Loucy (cell line): ENCODE results near the gene BST1.

Experiments
- H2AFZ ChIP-seq: fragments of 200-600 bp; sonication (generic); 2 replicates; pipeline ENCODE4 v1.6.0; 2016; ENCODE audit warnings: antibody characterized with exemption, mild to moderate bottlenecking, low read length, moderate library complexity
- H3F3A ChIP-seq: fragments of 200-600 bp; 2 replicates; pipeline ENCODE4 v1.6.0; 2016; ENCODE audit warnings: antibody characterized with exemption, low read depth, mild to moderate bottlenecking
- H3K27me3 ChIP-seq: fragments of 200-600 bp; sonication (generic); 2 replicates; pipeline ENCODE4 v1.6.1; 2014; ENCODE audit warnings: low read length, mild to moderate bottlenecking; ENCODE audit not compliant: insufficient read depth, poor library complexity, severe bottlenecking
- H3K36me3 ChIP-seq: fragments of 200-600 bp; sonication (generic); 2 replicates; pipeline ENCODE4 v1.6.1; 2016; ENCODE audit warnings: low read length; ENCODE audit not compliant: insufficient read depth
- H3K4me1 ChIP-seq: fragments of 200-600 bp; sonication (generic); 2 replicates; pipeline ENCODE4 v1.5.1; 2014; ENCODE audit warnings: low read length, mild to moderate bottlenecking; ENCODE audit not compliant: insufficient read depth, poor library complexity, severe bottlenecking
- H3K4me2 ChIP-seq: fragments of 200-600 bp; sonication (generic); 2 replicates; pipeline ENCODE4 v1.6.0; 2014; ENCODE audit warnings: antibody characterized with exemption, low read length, low read depth, mild to moderate bottlenecking; ENCODE audit not compliant: poor library complexity, severe bottlenecking
- H3K4me3 ChIP-seq: fragments of 200-600 bp; sonication (generic); 2 replicates; pipeline ENCODE4 v1.5.1; 2014; ENCODE audit warnings: low read length, mild to moderate bottlenecking, mixed read lengths; ENCODE audit not compliant: poor library complexity, severe bottlenecking
- H3K79me2 ChIP-seq: fragments of 200-600 bp; sonication (generic); 2 replicates; pipeline ENCODE4 v1.6.1; 2014; ENCODE audit warnings: low read length; ENCODE audit not compliant: insufficient read depth
- H3K9ac ChIP-seq: fragments of 200-600 bp; sonication (generic); 2 replicates; pipeline ENCODE4 v1.6.0; 2014; ENCODE audit warnings: mild to moderate bottlenecking, low read depth, low read length, moderate library complexity; ENCODE audit not compliant: poor library complexity, severe bottlenecking
- H3K9me2 ChIP-seq: fragments of 200-600 bp; sonication (generic); replicated peaks from 2 replicates; pipeline ENCODE4 v1.6.1; 2016; ENCODE audit warnings: low read depth, low read length, mixed read lengths
- H3K9me3 ChIP-seq: fragments of 200-600 bp; sonication (generic); 2 replicates; pipeline ENCODE4 v1.6.1; 2014; ENCODE audit warnings: mild to moderate bottlenecking, antibody characterized with exemption, low read length, low read depth; ENCODE audit not compliant: insufficient read depth
- H4K20me1 ChIP-seq: fragments of 200-600 bp; sonication (generic); 2 replicates; pipeline ENCODE4 v1.6.0; 2014; ENCODE audit warnings: antibody characterized with exemption, low read length, mild to moderate bottlenecking; ENCODE audit not compliant: insufficient read depth, poor library complexity, severe bottlenecking
- EZH2phosphoT487 ChIP-seq: fragments of 200-600 bp; IDR thresholded peaks from 2 replicates; pipeline ENCODE4 v1.6.1; 2018; ENCODE audit warnings: antibody characterized with exemption, mild to moderate bottlenecking, moderate library complexity, borderline replicate concordance
- TF ChIP-seq, protein P1 (sequence below): fragments of 200-600 bp; sonication (generic); conservative IDR thresholded peaks from 2 replicates; pipeline ENCODE4 v1.5.1; 2014; ENCODE audit warnings: mild to moderate bottlenecking, antibody characterized with exemption, low read length

BST1 gene

DNA sequence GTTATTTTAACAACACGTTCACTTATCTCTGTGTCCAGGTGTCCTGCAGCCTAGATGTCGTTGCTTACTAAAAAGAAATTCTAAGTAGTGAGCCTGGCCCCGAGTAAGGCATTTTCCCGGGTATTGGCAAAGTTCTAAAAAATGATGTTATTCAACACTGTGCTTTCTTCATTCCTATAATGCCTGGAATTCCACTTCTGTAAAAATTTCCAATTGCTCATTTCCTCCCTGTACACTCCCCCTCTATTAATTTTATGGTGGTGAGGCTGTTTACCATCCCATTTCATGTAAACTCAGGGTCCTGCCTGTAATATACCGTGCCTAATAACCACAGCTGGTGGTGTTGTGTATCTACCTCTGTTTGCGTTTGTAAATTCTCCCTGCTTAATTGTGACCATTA, 14.2 kb downstream of the BST1 start:
- TF ChIP-seq, protein P1, sequence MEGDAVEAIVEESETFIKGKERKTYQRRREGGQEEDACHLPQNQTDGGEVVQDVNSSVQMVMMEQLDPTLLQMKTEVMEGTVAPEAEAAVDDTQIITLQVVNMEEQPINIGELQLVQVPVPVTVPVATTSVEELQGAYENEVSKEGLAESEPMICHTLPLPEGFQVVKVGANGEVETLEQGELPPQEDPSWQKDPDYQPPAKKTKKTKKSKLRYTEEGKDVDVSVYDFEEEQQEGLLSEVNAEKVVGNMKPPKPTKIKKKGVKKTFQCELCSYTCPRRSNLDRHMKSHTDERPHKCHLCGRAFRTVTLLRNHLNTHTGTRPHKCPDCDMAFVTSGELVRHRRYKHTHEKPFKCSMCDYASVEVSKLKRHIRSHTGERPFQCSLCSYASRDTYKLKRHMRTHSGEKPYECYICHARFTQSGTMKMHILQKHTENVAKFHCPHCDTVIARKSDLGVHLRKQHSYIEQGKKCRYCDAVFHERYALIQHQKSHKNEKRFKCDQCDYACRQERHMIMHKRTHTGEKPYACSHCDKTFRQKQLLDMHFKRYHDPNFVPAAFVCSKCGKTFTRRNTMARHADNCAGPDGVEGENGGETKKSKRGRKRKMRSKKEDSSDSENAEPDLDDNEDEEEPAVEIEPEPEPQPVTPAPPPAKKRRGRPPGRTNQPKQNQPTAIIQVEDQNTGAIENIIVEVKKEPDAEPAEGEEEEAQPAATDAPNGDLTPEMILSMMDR, result no peak
- no peak for TF ChIP-seq EZH2phosphoT487
- no peaks in the 10 kb centered on the region for H3K9me3 ChIP-seq
- H3K9me2 ChIP-seq, result no peaks in the 10 kb centered on the region
- no peak overlapping the region for H3K4me2 ChIP-seq
- no peaks in the 10 kb centered on the region for H3K27me3 ChIP-seq
- H3F3A ChIP-seq, result no peaks in the 10 kb centered on the region
- no peaks in the 10 kb centered on the region for H3K79me2 ChIP-seq
- no peaks in the 10 kb centered on the region for H3K4me1 ChIP-seq
- H4K20me1 ChIP-seq, result no peaks in the 10 kb centered on the region
- H3K4me3 ChIP-seq, result no peak overlapping the region
- no peaks in the 10 kb centered on the region for H3K36me3 ChIP-seq
- H3K9ac ChIP-seq, result no peak overlapping the region
- H2AFZ ChIP-seq, result no peak overlapping the region

DNA sequence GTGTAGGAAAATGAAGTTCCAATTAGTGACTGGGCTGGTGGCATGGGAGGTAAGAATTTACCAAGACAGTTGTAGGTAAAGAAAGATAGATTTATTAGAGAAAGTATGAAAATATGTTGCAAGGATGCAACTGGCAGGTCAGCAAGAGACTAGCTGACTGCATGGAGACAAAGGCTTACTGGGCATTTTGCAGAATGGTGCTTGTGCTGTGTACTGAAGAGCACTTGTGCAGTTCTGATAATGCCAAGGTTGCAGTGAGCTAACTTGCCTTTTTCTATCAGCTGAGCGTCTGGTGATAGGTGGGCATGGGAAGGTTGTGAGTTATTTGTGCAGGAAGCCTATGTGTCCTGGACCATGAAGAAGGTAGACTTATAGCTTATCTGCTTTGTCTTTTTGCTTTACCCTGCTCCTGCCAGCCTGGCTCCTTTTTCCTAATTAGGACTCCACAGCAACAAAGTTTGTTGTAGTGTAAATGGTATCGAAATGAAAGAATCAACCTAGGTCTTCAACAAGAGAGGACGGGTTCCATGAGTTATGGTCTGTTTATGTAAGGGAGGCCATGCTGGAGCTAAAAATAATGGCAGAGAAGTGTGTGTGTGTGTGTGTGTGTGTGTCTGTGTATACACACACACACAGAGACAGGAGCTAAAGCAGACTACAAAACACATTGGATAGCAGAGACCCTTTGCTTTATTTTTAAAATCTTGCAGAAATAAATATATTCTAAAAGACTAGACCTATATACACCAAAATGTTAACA, 15.0 kb downstream of the BST1 start:
- H3K27me3 ChIP-seq, result no peaks in the 10 kb centered on the region
- no peaks in the 10 kb centered on the region for H3K36me3 ChIP-seq
- H3K9me3 ChIP-seq, result no peaks in the 10 kb centered on the region
- no peak overlapping the region for H3K4me3 ChIP-seq
- no peak overlapping the region for H3K9ac ChIP-seq
- H2AFZ ChIP-seq, result no peak overlapping the region
- no peaks in the 10 kb centered on the region for H3K79me2 ChIP-seq
- H4K20me1 ChIP-seq, result no peaks in the 10 kb centered on the region
- H3K4me1 ChIP-seq, result no peaks in the 10 kb centered on the region
- H3K9me2 ChIP-seq, result no peaks in the 10 kb centered on the region
- H3F3A ChIP-seq, result no peaks in the 10 kb centered on the region
- TF ChIP-seq EZH2phosphoT487, result no peak
- TF ChIP-seq, protein P1, result no peak
- H3K4me2 ChIP-seq, result no peak overlapping the region

DNA sequence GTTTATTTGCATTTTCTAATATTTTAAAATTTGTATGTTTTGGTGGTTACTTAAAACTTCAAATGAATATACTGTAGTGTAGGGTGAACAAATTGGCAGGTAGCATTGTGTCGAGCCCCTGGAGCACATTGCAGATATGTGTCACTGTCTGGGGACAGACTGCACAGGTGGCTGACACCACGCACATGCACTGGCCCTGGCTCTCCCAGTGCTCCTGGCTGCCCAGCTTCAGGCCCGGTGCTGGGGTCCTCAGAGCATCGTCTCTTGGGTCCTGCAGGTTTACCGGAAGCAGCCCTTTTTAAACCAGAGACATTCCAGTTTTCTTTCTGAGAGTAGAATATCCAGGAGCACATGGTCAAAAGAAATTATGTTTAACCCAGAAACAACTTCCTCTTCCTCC, 15.6 kb downstream of the BST1 start:
- H3K79me2 ChIP-seq, result no peaks in the 10 kb centered on the region
- H3K36me3 ChIP-seq, result no peaks in the 10 kb centered on the region
- H3K4me3 ChIP-seq, result no peak overlapping the region
- H3K9ac ChIP-seq, result no peak overlapping the region
- no peaks in the 10 kb centered on the region for H4K20me1 ChIP-seq
- no peaks in the 10 kb centered on the region for H3F3A ChIP-seq
- H3K4me1 ChIP-seq, result no peaks in the 10 kb centered on the region
- no peak overlapping the region for H3K4me2 ChIP-seq
- H3K27me3 ChIP-seq, result no peaks in the 10 kb centered on the region
- no peak for TF ChIP-seq EZH2phosphoT487
- peak overlapping the region; percentile 38; the same call in 1 of the 2 replicates for H2AFZ ChIP-seq
- no peaks in the 10 kb centered on the region for H3K9me2 ChIP-seq
- H3K9me3 ChIP-seq, result no peaks in the 10 kb centered on the region

DNA sequence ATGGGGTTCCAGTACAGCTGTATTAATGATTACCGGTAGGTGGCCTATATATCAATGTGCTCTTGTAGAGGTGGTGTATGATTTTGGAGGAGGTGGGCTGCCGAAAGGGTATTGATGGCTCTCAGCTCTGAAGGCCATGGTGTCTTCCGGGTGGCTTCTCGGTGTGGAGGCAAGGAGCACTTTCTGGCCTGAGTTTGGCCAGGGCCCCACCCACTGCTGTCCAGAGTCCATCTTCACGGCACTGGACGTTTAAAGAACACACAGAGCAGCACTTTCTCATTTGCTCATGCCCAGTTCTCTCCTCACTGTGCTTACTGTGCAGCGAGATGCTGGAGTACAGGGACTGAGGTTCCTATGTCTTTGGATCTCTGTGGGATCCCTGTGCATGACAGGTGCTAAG, 16.1 kb downstream of the BST1 start:
- H4K20me1 ChIP-seq, result no peaks in the 10 kb centered on the region
- H3F3A ChIP-seq, result no peaks in the 10 kb centered on the region
- H3K9me2 ChIP-seq, result no peaks in the 10 kb centered on the region
- H3K9me3 ChIP-seq, result no peaks in the 10 kb centered on the region
- no peak for TF ChIP-seq EZH2phosphoT487
- TF ChIP-seq, protein P1, result no peak
- no peak overlapping the region for H3K4me3 ChIP-seq
- H3K4me2 ChIP-seq, result no peak overlapping the region
- H3K9ac ChIP-seq, result no peak overlapping the region
- H3K27me3 ChIP-seq, result no peaks in the 10 kb centered on the region
- no peaks in the 10 kb centered on the region for H3K4me1 ChIP-seq
- no peak overlapping the region for H2AFZ ChIP-seq
- no peaks in the 10 kb centered on the region for H3K79me2 ChIP-seq
- no peaks in the 10 kb centered on the region for H3K36me3 ChIP-seq
